Muscle of back (tissue), 11 donors: ENCODE data around the gene LRMDA. TPM values are rescaled to one million over a fixed set of nuclear protein-coding genes. Genes with fewer than 3 reads are reported as not detected.
A peak's percentile ranks its signal among the peaks of the same experiment; 100 is the strongest.

Source experiments
- DNase-seq, 3 donors: peaks; one replicate each; pipeline versions ENCODE4 v3.0.0 to v3.0.0-alpha.2; 2013
- polyA plus RNA-seq, 10 donors: library from polyadenylated mRNA; unstranded; fragments of 120-200 nt; gene quantifications; one replicate each; pipeline ENCODE4 v1.2.1, GENCODE V29; 2013; ENCODE audit not compliant: insufficient read length in 10 of 10

LRMDA gene
- polyA plus RNA-seq, 10 donors = 3.6 to 9.3 (median 6.0) TPM

- DNase-seq = no peak
These were observed 226.6 kb downstream of the LRMDA start for GRCh38 chr10:75658036-75658435.

- no peak for DNase-seq
These were observed 227.1 kb downstream of the LRMDA start for GRCh38 chr10:75658496-75658895.

- DNase-seq = no peak
These were observed 227.5 kb downstream of the LRMDA start for GRCh38 chr10:75658915-75659314.

GRCh38 chr10:75660823-75661222 is 229.4 kb downstream of the LRMDA start:
- no peak for DNase-seq

GRCh38 chr10:75662715-75663114 is 231.3 kb downstream of the LRMDA start:
- peak in 1 of 3 donors; percentile 88 for DNase-seq

- DNase-seq = no peak
These were observed 232.7 kb downstream of the LRMDA start for GRCh38 chr10:75663947-75664664.

GRCh38 chr10:75664968-75665367 is 233.5 kb downstream of the LRMDA start:
- DNase-seq = no peak

GRCh38 chr10:75665707-75666106 is 234.3 kb downstream of the LRMDA start:
- DNase-seq = no peak

- DNase-seq = no peak
These were observed 240.8 kb downstream of the LRMDA start for GRCh38 chr10:75672111-75672671.

- DNase-seq = no peak
These were observed 241.4 kb downstream of the LRMDA start for GRCh38 chr10:75672842-75673241.

- DNase-seq = peak in 1 of 3 donors; percentile 30
These were observed 246.1 kb downstream of the LRMDA start for GRCh38 chr10:75677541-75677940.

- no peak for DNase-seq
These were observed 247.1 kb downstream of the LRMDA start for GRCh38 chr10:75678527-75678926.

- no peak for DNase-seq
These were observed 248.1 kb downstream of the LRMDA start for GRCh38 chr10:75679536-75679935.

GRCh38 chr10:75681334-75681733 is 249.9 kb downstream of the LRMDA start:
- DNase-seq = no peak

- peak in 2 of 3 donors; percentile 25 to 44 for DNase-seq
These were observed 251.5 kb downstream of the LRMDA start for GRCh38 chr10:75682649-75683557.

- no peak for DNase-seq
These were observed 253.8 kb downstream of the LRMDA start for GRCh38 chr10:75685187-75685586.

GRCh38 chr10:75688506-75689300 is 257.3 kb downstream of the LRMDA start:
- no peak for DNase-seq

- DNase-seq = no peak
These were observed 262.1 kb downstream of the LRMDA start for GRCh38 chr10:75693489-75693888.

GRCh38 chr10:75694269-75694668 is 262.8 kb downstream of the LRMDA start:
- DNase-seq = no peak

GRCh38 chr10:75694790-75695189 is 263.4 kb downstream of the LRMDA start:
- DNase-seq = no peak

GRCh38 chr10:75695994-75696393 is 264.6 kb downstream of the LRMDA start:
- no peak for DNase-seq

GRCh38 chr10:75696536-75696935 is 265.1 kb downstream of the LRMDA start:
- DNase-seq = no peak
